ENCODE results near the gene CDK19. TPM values are rescaled to one million over a fixed set of nuclear protein-coding genes. Genes with fewer than 3 reads are reported as not detected.

Gene CDK19
- total and polyA plus RNA-seq, 9 of the 15 experiments (the other 6 are each of a cell fraction or from before 2014, with no cell fraction given): 3.8 to 15.2 (median 7.4) TPM

GRCh38 chr6:110658631-110659211 lies 156.5 kb downstream of the CDK19 start:
- H3K27me3 ChIP-seq (ENCODE audit: control insufficient read depth in 2 of 2, insufficient read depth in 2 of 2, low read length in 2 of 2): 0 out of 5 replicates have a peak, but pooled peaks cover 0 to 4% of the 10 kb centered on the region in 2 experiments
- ATAC-seq (no peak), DNase-seq (ENCODE audit: extremely low read depth in 1 of 4, low spot score in 3 of 4) (no peak), FAIRE-seq (no peak)
- no peaks in the 10 kb centered on the region for H4K20me1 ChIP-seq (replicated peaks; ENCODE audit: control insufficient read depth, insufficient read depth, low read length)
- no peaks in the 10 kb centered on the region for H3K9me1 ChIP-seq (ENCODE audit: control insufficient read depth, insufficient read depth, low read length)
- H3K27ac ChIP-seq (ENCODE audit: extremely low read depth, low read depth, low read length): no peak overlapping the region
- 8% methylated on average over 2 of the region's 2 CpGs for WGBS (ENCODE audit: insufficient coverage, low coverage, missing lambda C conversion rate)
- POLR2A ChIA-PET: no interaction called here
- intact Hi-C loops (cut with micrococcal nuclease) (no loop called here), in situ Hi-C loops (cut with MboI) (no loop called here)
- TF ChIP-seq HOXB6 (CRISPR knock-in tag; IDR thresholded peaks at IDR 0.05; ENCODE audit: borderline replicate concordance) (no peak), TFAM (CRISPR knock-in tag; conservative IDR thresholded peaks at IDR 0.05) (no peak), CHD4 (IDR thresholded peaks at IDR 0.05; ENCODE audit: insufficient read depth, insufficient replicate concordance, low read depth, low read length, poor library complexity, severe bottlenecking) (peak; percentile 77), RBM25 (IDR thresholded peaks at IDR 0.05; ENCODE audit: low read depth, low read length, severe bottlenecking) (peak; percentile 90), SMAD1 (IDR thresholded peaks at IDR 0.05; ENCODE audit: low read depth, low read length, partially characterized antibody) (no peak), ADNP (tag; IDR thresholded peaks at IDR 0.05) (0 out of 2 replicates have a peak, but pooled peaks have one; percentile 40)
- H3K9me3 ChIP-seq (replicated peaks; ENCODE audit: control insufficient read depth, insufficient read depth, low read depth, low read length): no peaks in the 10 kb centered on the region
- no peak overlapping the region for H3K4me2 ChIP-seq (ENCODE audit: insufficient read depth, low read length)
- H3K4me1 ChIP-seq (replicated peaks in 1 of 2; ENCODE audit: control insufficient read depth in 2 of 2, insufficient read depth in 2 of 2, low read length in 2 of 2): no peaks in the 10 kb centered on the region
- CTCF ChIA-PET (ENCODE audit: low intra/inter-chr PET ratio): no interaction called here
- H3K79me2 ChIP-seq (ENCODE audit: control insufficient read depth, insufficient read depth, low read length): no peaks in the 10 kb centered on the region
- no peak overlapping the region for H2AFZ ChIP-seq (ENCODE audit: low read depth, low read length)
- no TSS peak for BruUV-seq (replicated peaks)
- no peak overlapping the region for H3K4me3 ChIP-seq
- H3K9ac ChIP-seq (ENCODE audit: insufficient read depth in 1 of 2, low read depth in 2 of 2, low read length in 2 of 2): no peak overlapping the region
- no peaks in the 10 kb centered on the region for H3K36me3 ChIP-seq (ENCODE audit: control insufficient read depth, insufficient read depth, low read length)

All from K562 (cell line).